IMR-90 (cell line): ENCODE measurements around the gene RNF6. TPM values are rescaled to one million over a fixed set of nuclear protein-coding genes. Genes with fewer than 3 reads are reported as not detected.

Experiments
- ATAC-seq: fragments of 200-7000 bp; cut with Tn5 transposase; 2 replicates; pipeline ENCODE4 v1.9.1; 2020; ENCODE audit warnings: low read depth, mild to moderate bottlenecking, moderate library complexity
- BruUV-seq: library from RNA; stranded (reverse); fragments of 400-500 nt; replicated peaks from 2 replicates; lab custom pipeline; 2021; lab: Mats Ljungman, UMichigan
- CTCF ChIA-PET: fragments of 300-600 bp; formaldehyde crosslinking; extraction: SDS; loops from one replicate; lab custom pipeline; 2021; ENCODE audit warnings: antibody characterized with exemption; lab: Yijun Ruan, JAX
- POLR2A ChIA-PET: fragments of 300-600 bp; sonication (Branson Sonifier 250); formaldehyde crosslinking; loops from one replicate; lab custom pipeline; 2022; ENCODE audit warnings: antibody characterized with exemption; ENCODE audit not compliant: unreplicated experiment; lab: Charles Lee
- DNase-seq: peaks from one replicate; pipeline ENCODE4 v3.0.0; 2013
- H2AFZ ChIP-seq: replicated peaks from 2 replicates; pipeline ENCODE3; 2013; ENCODE audit warnings: low read length, mild to moderate bottlenecking; ENCODE audit not compliant: poor library complexity
- H2AK5ac ChIP-seq: 2 replicates; pipeline ENCODE4 v1.6.1; 2013; ENCODE audit warnings: low read depth, low read length, inconsistent platforms
- H2AK9ac ChIP-seq: replicated peaks from 2 replicates; pipeline ENCODE3; 2013; ENCODE audit warnings: mild to moderate bottlenecking, low read depth, low read length, moderate library complexity; ENCODE audit not compliant: poor library complexity
- H2BK120ac ChIP-seq: 2 replicates; pipeline ENCODE4 v1.6.1; 2013; ENCODE audit warnings: low read depth, low read length, inconsistent platforms
- H2BK15ac ChIP-seq: 3 replicates; pipeline ENCODE4 v1.6.1; 2013; ENCODE audit warnings: low read depth, low read length, inconsistent platforms
- H2BK20ac ChIP-seq: 2 replicates; pipeline ENCODE4 v1.6.1; 2013; ENCODE audit warnings: low read depth, mild to moderate bottlenecking, inconsistent platforms, low read length, moderate library complexity
- H2BK5ac ChIP-seq: 2 replicates; pipeline ENCODE4 v1.6.1; 2013; ENCODE audit warnings: mild to moderate bottlenecking, low read depth, low read length, inconsistent platforms; ENCODE audit not compliant: poor library complexity, severe bottlenecking
- H3K14ac ChIP-seq: replicated peaks from 2 replicates; pipeline ENCODE4 v1.6.1; 2013; ENCODE audit warnings: low read depth, low read length, inconsistent platforms
- H3K18ac ChIP-seq: 2 replicates; pipeline ENCODE4 v1.6.1; 2013; ENCODE audit warnings: low read depth, low read length, control low read depth
- H3K23ac ChIP-seq: 2 replicates; pipeline ENCODE4 v1.6.1; 2013; ENCODE audit warnings: low read depth, low read length, inconsistent platforms
- H3K27ac ChIP-seq: 2 replicates; pipeline ENCODE4 v1.5.1; 2013; ENCODE audit warnings: mild to moderate bottlenecking, control low read depth, low read length; ENCODE audit not compliant: insufficient read depth
- H3K27me3 ChIP-seq: 2 replicates; pipeline ENCODE4 v1.6.1; 2013; ENCODE audit warnings: low read length; ENCODE audit not compliant: control insufficient read depth, insufficient read depth
- H3K36me3 ChIP-seq: 2 replicates; pipeline ENCODE4 v1.6.1; 2013; ENCODE audit warnings: low read length, mixed read lengths; ENCODE audit not compliant: control insufficient read depth, insufficient read depth
- H3K4ac ChIP-seq: 2 replicates; pipeline ENCODE4 v1.6.1; 2013; ENCODE audit warnings: low read depth, low read length, inconsistent platforms
- H3K4me1 ChIP-seq: 2 replicates; pipeline ENCODE4 v1.6.1; 2013; ENCODE audit warnings: low read length, mixed read lengths; ENCODE audit not compliant: control insufficient read depth, insufficient read depth
- H3K4me2 ChIP-seq: 2 replicates; pipeline ENCODE4 v1.6.1; 2013; ENCODE audit warnings: low read depth, mild to moderate bottlenecking, control low read depth, low read length, moderate library complexity
- H3K4me3 ChIP-seq: 2 replicates; pipeline ENCODE4 v1.5.1; 2013; ENCODE audit warnings: low read depth, mild to moderate bottlenecking, control low read depth, low read length, moderate library complexity; ENCODE audit not compliant: insufficient read depth
- H3K56ac ChIP-seq: 2 replicates; pipeline ENCODE4 v1.6.1; 2013; ENCODE audit warnings: low read length, inconsistent platforms; ENCODE audit not compliant: insufficient read depth; ENCODE audit errors: extremely low read depth
- H3K79me1 ChIP-seq, 2 experiments: 2 replicates each; pipeline ENCODE4 v1.6.1; 2013; ENCODE audit warnings: low read length in 2 of 2, inconsistent platforms in 1 of 2, low read depth in 1 of 2
- H3K9ac ChIP-seq: 2 replicates; pipeline ENCODE4 v1.6.1; 2013; ENCODE audit warnings: low read depth, low read length, control low read depth
- H3K9me1 ChIP-seq: 2 replicates; pipeline ENCODE4 v1.6.1; 2013; ENCODE audit warnings: low read length, inconsistent platforms; ENCODE audit not compliant: insufficient read depth
- H3K9me3 ChIP-seq: 2 replicates; pipeline ENCODE4 v1.6.1; 2013; ENCODE audit warnings: low read length; ENCODE audit not compliant: control insufficient read depth, insufficient read depth
- H4K20me1 ChIP-seq: 2 replicates; pipeline ENCODE4 v1.6.1; 2013; ENCODE audit warnings: low read length, inconsistent platforms; ENCODE audit not compliant: insufficient read depth
- H4K5ac ChIP-seq: 2 replicates; pipeline ENCODE4 v1.6.1; 2013; ENCODE audit warnings: mild to moderate bottlenecking, low read depth, low read length, control low read depth
- H4K8ac ChIP-seq, 2 experiments: 2 replicates each; pipeline ENCODE4 v1.6.1; 2013; ENCODE audit warnings: low read depth in 2 of 2, low read length in 2 of 2, control low read depth in 1 of 2, inconsistent platforms in 1 of 2
- H4K91ac ChIP-seq: 2 replicates; pipeline ENCODE4 v1.6.1; 2013; ENCODE audit warnings: low read depth, low read length, inconsistent platforms; ENCODE audit not compliant: insufficient read depth
- BHLHE40 ChIP-seq: fragments of 150-350 bp; IDR thresholded peaks from 2 replicates; pipeline ENCODE4 v1.6.1; 2016; ENCODE audit warnings: mild to moderate bottlenecking, low read depth, low read length
- CEBPB ChIP-seq: IDR thresholded peaks from 2 replicates; pipeline ENCODE4 v1.6.1; 2012; ENCODE audit warnings: low read depth, low read length, improper control_type of control experiment
- CHD1 ChIP-seq: IDR thresholded peaks from 2 replicates; pipeline ENCODE4 v1.6.1; 2012; ENCODE audit warnings: low read depth, low read length, improper control_type of control experiment
- CTCF ChIP-seq: conservative IDR thresholded peaks from 2 replicates; pipeline ENCODE4 v1.5.1; 2012; ENCODE audit warnings: mild to moderate bottlenecking, low read depth, low read length, improper control_type of control experiment
- ELK1 ChIP-seq: fragments of 150-350 bp; IDR thresholded peaks from 2 replicates; pipeline ENCODE4 v1.6.1; 2016; ENCODE audit warnings: low read depth, mild to moderate bottlenecking, low read length, moderate library complexity, borderline replicate concordance
- FOS ChIP-seq: fragments of 150-350 bp; IDR thresholded peaks from 2 replicates; pipeline ENCODE4 v1.6.1; 2016; ENCODE audit warnings: low read depth, low read length
- MAFK ChIP-seq: IDR thresholded peaks from 2 replicates; pipeline ENCODE4 v1.6.1; 2012; ENCODE audit warnings: low read depth, low read length, improper control_type of control experiment
- RAD21 ChIP-seq: IDR thresholded peaks from 2 replicates; pipeline ENCODE4 v1.6.1; 2012; ENCODE audit warnings: low read length, improper control_type of control experiment
- WGBS, 2 experiments: methylation state at CpG; one replicate each; pipeline versions ENCODE4 v1.1.5 to v1.1.7; 2013; ENCODE audit warnings: missing lambda C conversion rate in 2 of 2; ENCODE audit not compliant: insufficient read length in 1 of 2; ENCODE audit errors: extremely low coverage in 2 of 2; 5-methylcytosine and 5-hydroxymethylcytosine counted together
- dilution Hi-C: fragments of 300-500 bp; cut with HindIII; formaldehyde crosslinking; loops from one replicate; pipeline ENCODE4 v1.14.3; 2018; ENCODE audit warnings: low sequenced_read_pairs; ENCODE audit not compliant: unreplicated experiment
- in situ Hi-C: fragments of 300-500 bp; cut with MboI; formaldehyde crosslinking; loops from 3 replicates; pipeline ENCODE4 v1.14.3; 2019; ENCODE audit warnings: low sequenced_read_pairs, inconsistent platforms, mixed read lengths
- intact Hi-C: fragments of 100-400 bp; cut with micrococcal nuclease; formaldehyde crosslinking; loops from 2 replicates; pipeline ENCODE4 v1.10.0; 2022
- polyA plus RNA-seq, 3 experiments: library from polyadenylated mRNA; depleted of rRNA; stranded (reverse); fragments of >200 nt; gene quantifications; 2 replicates each; pipeline ENCODE4 v1.2.3, GENCODE V29; 2012; ENCODE audit warnings: low replicate concordance in 1 of 3
- total RNA-seq: library from RNA; depleted of rRNA; stranded (reverse); fragments of >200 nt; gene quantifications from 2 replicates; pipeline ENCODE4 v1.2.3, GENCODE V29; 2012
- TF ChIP-seq, protein P1 (sequence below): fragments of 150-350 bp; IDR thresholded peaks from 2 replicates; pipeline ENCODE4 v1.6.1; 2017; ENCODE audit warnings: mild to moderate bottlenecking, antibody characterized with exemption, low read length, low read depth

RNF6 gene
- total and polyA plus RNA-seq, 2 of the 4 experiments (the other 2 are of a cell fraction), result 22.9 to 33.3 TPM

DNA sequence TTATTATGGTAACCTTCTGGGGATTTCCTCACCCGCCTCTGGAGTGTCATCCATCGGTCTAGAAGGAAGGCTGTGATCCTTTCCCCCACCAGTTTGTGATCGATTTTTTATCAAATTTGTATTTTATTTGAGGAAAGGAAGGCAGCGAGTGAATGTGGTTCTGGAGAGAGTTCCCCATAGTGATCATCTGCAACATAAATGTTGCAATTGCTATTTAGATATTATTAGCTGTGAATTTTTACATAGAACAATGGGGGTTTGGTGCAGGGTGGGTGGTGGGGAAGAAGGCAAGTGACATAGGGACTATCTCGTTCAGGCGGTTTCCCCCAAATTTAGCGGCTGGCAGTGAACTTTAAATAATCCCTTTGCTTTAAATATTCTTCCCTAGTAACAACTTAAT lies 33.0 kb upstream of the RNF6 start:
- no peak overlapping the region for H2AFZ ChIP-seq
- CTCF ChIA-PET, result interaction anchor here (0.6 to 1.4 kb wide), 3 partner anchors 19 to 156 kb away, joined by 3 to 5 read pairs (median 4); no protein-coding TSS in a partner anchor
- TF ChIP-seq RAD21, result no peak
- TF ChIP-seq CHD1, result no peak
- TF ChIP-seq MAFK, result no peak
- no peak for TF ChIP-seq BHLHE40
- no peak for TF ChIP-seq CTCF
- TF ChIP-seq FOS, result no peak
- no peak for TF ChIP-seq CEBPB
- TF ChIP-seq ELK1, result no peak
- TF ChIP-seq, protein P1, sequence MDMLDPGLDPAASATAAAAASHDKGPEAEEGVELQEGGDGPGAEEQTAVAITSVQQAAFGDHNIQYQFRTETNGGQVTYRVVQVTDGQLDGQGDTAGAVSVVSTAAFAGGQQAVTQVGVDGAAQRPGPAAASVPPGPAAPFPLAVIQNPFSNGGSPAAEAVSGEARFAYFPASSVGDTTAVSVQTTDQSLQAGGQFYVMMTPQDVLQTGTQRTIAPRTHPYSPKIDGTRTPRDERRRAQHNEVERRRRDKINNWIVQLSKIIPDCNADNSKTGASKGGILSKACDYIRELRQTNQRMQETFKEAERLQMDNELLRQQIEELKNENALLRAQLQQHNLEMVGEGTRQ, result no peak
- H4K8ac ChIP-seq, result no peak overlapping the region
- no peak overlapping the region for H2BK5ac ChIP-seq
- H2BK120ac ChIP-seq, result no peak overlapping the region
- H3K36me3 ChIP-seq, result no peaks in the 10 kb centered on the region
- intact Hi-C loops, result loop anchor here (5.0 to 10.0 kb wide), 2 partner anchors 112 to 240 kb away; no protein-coding TSS in a partner anchor
- POLR2A ChIA-PET, result interaction anchor here (0.6 kb wide), 1 partner anchor 55 kb away, joined by 8 read pairs; no protein-coding TSS in a partner anchor
- 0 out of 2 replicates have a peak overlapping the region, but pooled peaks have one; percentile 5 for H3K56ac ChIP-seq
- H2AK9ac ChIP-seq, result no peak overlapping the region
- no peak overlapping the region; the same call in 1 of the 2 replicates for H3K14ac ChIP-seq
- peak overlapping the region; percentile 91 for H3K9ac ChIP-seq
- H3K27ac ChIP-seq, result no peak overlapping the region
- peak overlapping the region; percentile 6; the same call in 1 of the 2 replicates for H3K23ac ChIP-seq
- H3K9me3 ChIP-seq, result no peaks in the 10 kb centered on the region
- in situ Hi-C loops, result no loop called here
- no peaks in the 10 kb centered on the region for H3K4me1 ChIP-seq
- dilution Hi-C loops, result no loop called here
- ATAC-seq (no peak), DNase-seq (no peak)
- H3K27me3 ChIP-seq, result no peaks in the 10 kb centered on the region
- H3K4me2 ChIP-seq, result peak overlapping the region; percentile 99
- no peak overlapping the region for H3K18ac ChIP-seq
- no CpG with 5 or more reads among the region's 7 CpGs for WGBS, 2 experiments
- H3K4me3 ChIP-seq, result peak overlapping the region; percentile 82
- no peak overlapping the region for H2AK5ac ChIP-seq
- no peak overlapping the region for H4K91ac ChIP-seq
- H3K4ac ChIP-seq, result no peak overlapping the region
- no peak overlapping the region for H4K5ac ChIP-seq
- H3K79me1 ChIP-seq, result peaks cover 3 to 22% of the 10 kb centered on the region in 2 experiments; a peak in 3 of 4 replicates
- H4K20me1 ChIP-seq, result peaks cover 24% of the 10 kb centered on the region
- no TSS peak for BruUV-seq
- no peak overlapping the region for H2BK20ac ChIP-seq
- H3K9me1 ChIP-seq, result peaks cover 5% of the 10 kb centered on the region; the same call in 1 of the 2 replicates
- H2BK15ac ChIP-seq, result no peak overlapping the region
